ENCODE results near the gene ZNF652. TPM values are rescaled to one million over a fixed set of nuclear protein-coding genes. Genes with fewer than 3 reads are reported as not detected.

The ZNF652 gene
- 10 to 100 TPM; 24.6 to 25.4 TPM for total RNA-seq

GRCh38 chr17:49361902-49362722 is at the start of gene ZNF652:
TSS of gene ZNF652 (minus strand) at chr17:49362250. CDS start at chr17:49317725, 44,525 bp downstream.
- peak within 1 kb of the TSS; percentile 91 to 94 for H3K4me3 ChIP-seq
- no peaks in the 10 kb centered on the region for H3K27me3 ChIP-seq
- H3K36me3 ChIP-seq = no peaks in the 10 kb centered on the region
- H3K27ac ChIP-seq = peak within 1 kb of the TSS; percentile 86 to 92
- peaks cover 0 to 26% of the 10 kb centered on the region in 2 donors for H3K4me1 ChIP-seq
- no peak for TF ChIP-seq CTCF (IDR thresholded peaks at IDR 0.05)
- no peaks in the 10 kb centered on the region for H3K9me3 ChIP-seq
- peak; percentile 79 for DNase-seq (ENCODE audit: low spot score)

- no peak for DNase-seq (ENCODE audit: low spot score)
- no peak overlapping the region for H3K27ac ChIP-seq
- TF ChIP-seq CTCF (IDR thresholded peaks at IDR 0.05) = no peak
- H3K4me1 ChIP-seq = peaks cover 0 to 11% of the 10 kb centered on the region in 2 donors
- no peak overlapping the region for H3K4me3 ChIP-seq
- H3K36me3 ChIP-seq = peaks cover 91% of the 10 kb centered on the region
- H3K27me3 ChIP-seq = no peaks in the 10 kb centered on the region
- H3K9me3 ChIP-seq = no peaks in the 10 kb centered on the region
Observed at GRCh38 chr17:49409066-49409465, 47.0 kb upstream of the ZNF652 start.

GRCh38 chr17:49407981-49408501 is 46.0 kb upstream of the ZNF652 start:
- Histone ChIP-seq H3K27ac (no peak overlapping the region), H3K36me3 (peaks cover 96% of the 10 kb centered on the region), H3K4me3 (no peak overlapping the region), H3K27me3 (no peaks in the 10 kb centered on the region), H3K4me1 (peaks cover 0 to 5% of the 10 kb centered on the region in 2 donors), H3K9me3 (no peaks in the 10 kb centered on the region)
- peak; percentile 19 to 79 for TF ChIP-seq CTCF (IDR thresholded peaks at IDR 0.05)
- no peak for DNase-seq (ENCODE audit: low spot score)

GRCh38 chr17:49407086-49407485 is 45.0 kb upstream of the ZNF652 start:
- no peak for DNase-seq (ENCODE audit: low spot score)
- no peak for TF ChIP-seq CTCF (IDR thresholded peaks at IDR 0.05)
- Histone ChIP-seq H3K9me3 (no peaks in the 10 kb centered on the region), H3K4me3 (no peak overlapping the region), H3K4me1 (peaks cover 0 to 5% of the 10 kb centered on the region in 2 donors), H3K27ac (no peak overlapping the region), H3K27me3 (no peaks in the 10 kb centered on the region), H3K36me3 (peaks cover 86% of the 10 kb centered on the region)

- Histone ChIP-seq H3K4me3 (no peak overlapping the region), H3K4me1 (peaks cover 0 to 5% of the 10 kb centered on the region in 2 donors), H3K27ac (no peak overlapping the region), H3K9me3 (no peaks in the 10 kb centered on the region), H3K36me3 (peaks cover 81% of the 10 kb centered on the region), H3K27me3 (no peaks in the 10 kb centered on the region)
- DNase-seq (ENCODE audit: low spot score) = no peak
- no peak for TF ChIP-seq CTCF (IDR thresholded peaks at IDR 0.05)
Observed at GRCh38 chr17:49406421-49407061, 44.5 kb upstream of the ZNF652 start.

Data from right atrium auricular region (tissue), 2 donors.